K562 (cell line): ENCODE data around the gene CTF1. TPM values are rescaled to one million over a fixed set of nuclear protein-coding genes. Genes with fewer than 3 reads are reported as not detected.
A peak's percentile ranks its signal among the peaks of the same experiment; 100 is the strongest.

ENCODE experiments used
- BRD4 ChIP-seq: fragments of 200-600 bp; sonication (generic); IDR thresholded peaks from 2 replicates; pipeline ENCODE4 v1.6.1; 2017; ENCODE audit warnings: inconsistent platforms
- E2F5 ChIP-seq: sonication (generic); formaldehyde crosslinking; IDR thresholded peaks from 2 replicates; pipeline ENCODE4 v1.8.0; 2022; ENCODE audit warnings: mild to moderate bottlenecking, missing genetic modification reagents
- E2F6 ChIP-seq, 2 experiments: IDR thresholded peaks; 2 replicates each; pipeline ENCODE4 v1.6.1; 2011; ENCODE audit warnings: borderline replicate concordance in 1 of 2, control low read depth in 1 of 2, low read depth in 1 of 2, low read length in 1 of 2, mild to moderate bottlenecking in 1 of 2, mixed read lengths in 1 of 2, moderate library complexity in 1 of 2; ENCODE audit not compliant: insufficient read depth in 1 of 2, insufficient read length in 1 of 2, poor library complexity in 1 of 2, severe bottlenecking in 1 of 2; ENCODE audit errors: extremely low read depth in 1 of 2
- FUS ChIP-seq: fragments of 200-400 bp; formaldehyde crosslinking; optimal IDR thresholded peaks from 2 replicates; pipeline ENCODE3; 2017; ENCODE audit warnings: low read depth, low read length
- MCM7 ChIP-seq, 2 experiments: fragments of 450-650 bp; IDR thresholded peaks; 2 replicates each; pipeline ENCODE4 v1.6.1; 2016 to 2018
- NR1H2 ChIP-seq: sonication (generic); formaldehyde crosslinking; IDR thresholded peaks from 2 replicates; pipeline ENCODE4 v1.4.0; 2020; ENCODE audit warnings: mild to moderate bottlenecking, missing genetic modification reagents
- NR2C1 ChIP-seq, 2 experiments: fragments of 450-650 bp; IDR thresholded peaks; 2 replicates each; pipeline ENCODE4 v1.6.1; 2017; ENCODE audit warnings: mild to moderate bottlenecking in 2 of 2, antibody characterized with exemption in 1 of 2, inconsistent platforms in 1 of 2, missing compliant biosample characterization in 1 of 2, missing genetic modification characterization in 1 of 2
- NR2C2 ChIP-seq, 2 experiments: fragments of 200-800 bp in 1 of 2; sonication (Bioruptor generic) in 1 of 2; sonication (generic) in 1 of 2; formaldehyde crosslinking in 1 of 2; IDR thresholded peaks; 2 replicates each; pipeline versions ENCODE4 v1.6.1 to v1.8.0; 2016 to 2022; ENCODE audit warnings: mild to moderate bottlenecking in 1 of 2, missing compliant biosample characterization in 1 of 2, missing genetic modification characterization in 1 of 2, missing genetic modification reagents in 1 of 2
- PRPF4 ChIP-seq: fragments of 200-400 bp; formaldehyde crosslinking; IDR thresholded peaks from one replicate; pipeline ENCODE4 v1.6.1; 2017; ENCODE audit warnings: low read length, low read depth, mild to moderate bottlenecking; ENCODE audit not compliant: insufficient read depth, poor library complexity, severe bottlenecking
- PTBP1 ChIP-seq: fragments of 200-400 bp; formaldehyde crosslinking; IDR thresholded peaks from 2 replicates; pipeline ENCODE4 v1.6.1; 2017; ENCODE audit warnings: low read depth, low read length
- SMARCA4 ChIP-seq: fragments of 450-650 bp; IDR thresholded peaks from 2 replicates; pipeline ENCODE4 v1.6.1; 2016
- SMARCC2 ChIP-seq: fragments of 450-650 bp; IDR thresholded peaks from 2 replicates; pipeline ENCODE4 v1.6.1; 2017; ENCODE audit warnings: antibody characterized with exemption, moderate library complexity, mild to moderate bottlenecking, low read depth
- SMARCE1 ChIP-seq: fragments of 450-650 bp; IDR thresholded peaks from 2 replicates; pipeline ENCODE4 v1.7.1; 2016; ENCODE audit warnings: mild to moderate bottlenecking
- ZBTB11 ChIP-seq, 3 experiments: fragments of 200-800 bp in 1 of 3; fragments of 250-450 bp in 1 of 3; fragments of 450-650 bp in 1 of 3; sonication (Bioruptor Pico) in 1 of 3; sonication (Bioruptor generic) in 1 of 3; formaldehyde crosslinking in 1 of 3; IDR thresholded peaks; 2 replicates each; pipeline versions ENCODE4 v1.6.1 to v1.8.0; 2016 to 2022; ENCODE audit warnings: mild to moderate bottlenecking in 2 of 3, missing genetic modification characterization in 2 of 3, missing compliant biosample characterization in 1 of 3, moderate library complexity in 1 of 3
- ZKSCAN8 ChIP-seq: fragments of 200-800 bp; sonication (Bioruptor generic); IDR thresholded peaks from 2 replicates; pipeline ENCODE4 v1.6.1; 2016; ENCODE audit warnings: missing genetic modification characterization, missing compliant biosample characterization
- polyA plus RNA-seq, 8 experiments: library from polyadenylated mRNA; depleted of rRNA in 4 of 8; stranded (reverse) in 5 of 8; unstranded in 3 of 8; fragments of >200 nt; fragmentation: Nextera tagmentation in 2 of 8; fragmentation: Illumina TruSeq in 1 of 8; extraction: Ambion mirVana in 2 of 8; extraction: Trizol in 1 of 8; gene quantifications; 2 replicates each; pipeline versions ENCODE4 v1.2.1 to v1.2.3, GENCODE V29; 2011 to 2014; ENCODE audit warnings: inconsistent platforms in 1 of 8, missing spikeins in 1 of 8
- total RNA-seq, 7 experiments: library from RNA; depleted of rRNA in 6 of 7; stranded (reverse); fragments of >200 nt in 6 of 7; fragmentation: Illumina TruSeq in 2 of 7; extraction: Trizol in 2 of 7; gene quantifications; 2 replicates each; pipeline versions ENCODE4 v1.2.1 to v1.2.3, GENCODE V29; 2011 to 2021; ENCODE audit warnings: low replicate concordance in 1 of 7
- TF ChIP-seq, protein P1 (sequence below): fragments of 250-450 bp; sonication (Bioruptor Pico); IDR thresholded peaks from 2 replicates; pipeline ENCODE4 v1.4.0; 2020; ENCODE audit warnings: mild to moderate bottlenecking, moderate library complexity

Gene CTF1
- total and polyA plus RNA-seq, 9 of the 15 experiments (the other 6 are each of a cell fraction or from before 2014, with no cell fraction given), result 0.24 to 2.5 (median 0.44) TPM

DNA sequence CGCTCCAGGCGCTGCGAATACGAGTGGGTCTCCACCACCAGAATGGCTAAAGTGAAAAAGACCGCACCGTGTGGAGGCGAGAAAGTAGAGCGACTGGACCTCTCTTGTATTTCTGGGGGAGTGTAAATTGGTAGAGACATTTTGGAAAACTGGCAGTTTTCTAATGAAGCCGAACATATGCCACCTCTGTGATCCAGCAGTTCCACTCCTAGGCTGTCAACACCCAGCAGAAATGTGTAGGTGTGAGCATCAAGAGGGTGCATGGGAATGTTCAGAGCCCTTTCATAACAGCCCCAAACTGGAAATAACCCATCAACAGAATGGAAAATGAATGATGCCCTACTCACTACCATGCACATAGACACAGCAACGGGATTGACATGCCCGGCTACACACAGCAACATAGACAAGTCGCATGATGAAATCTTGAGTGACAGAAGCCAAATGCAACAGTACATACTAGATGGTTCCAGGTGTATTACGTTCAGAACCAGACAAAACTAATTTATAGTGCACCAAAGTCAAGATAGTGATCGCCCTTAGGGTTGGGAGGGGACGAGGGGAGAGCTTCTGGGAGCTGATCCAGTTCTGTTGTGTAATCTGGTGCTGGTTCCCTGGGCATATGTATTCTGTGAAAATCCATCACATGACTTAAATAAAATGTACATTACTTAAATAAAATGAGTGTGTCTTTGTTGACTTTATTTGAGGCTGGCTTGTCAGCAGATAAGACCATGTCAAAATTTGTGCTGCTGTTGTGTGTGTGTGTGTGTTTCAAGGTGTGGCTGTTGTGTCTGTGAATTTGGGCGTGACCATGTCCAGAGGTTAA lies 1.7 kb upstream of the CTF1 start (continued):
- TF ChIP-seq E2F6 (IDR thresholded peaks at IDR 0.05; ENCODE audit: borderline replicate concordance in 1 of 2, extremely low read depth in 1 of 2, insufficient read depth in 1 of 2, insufficient read length in 1 of 2, low read depth in 1 of 2, low read length in 1 of 2, poor library complexity in 1 of 2, severe bottlenecking in 1 of 2), result no peak
- TF ChIP-seq, protein P1, sequence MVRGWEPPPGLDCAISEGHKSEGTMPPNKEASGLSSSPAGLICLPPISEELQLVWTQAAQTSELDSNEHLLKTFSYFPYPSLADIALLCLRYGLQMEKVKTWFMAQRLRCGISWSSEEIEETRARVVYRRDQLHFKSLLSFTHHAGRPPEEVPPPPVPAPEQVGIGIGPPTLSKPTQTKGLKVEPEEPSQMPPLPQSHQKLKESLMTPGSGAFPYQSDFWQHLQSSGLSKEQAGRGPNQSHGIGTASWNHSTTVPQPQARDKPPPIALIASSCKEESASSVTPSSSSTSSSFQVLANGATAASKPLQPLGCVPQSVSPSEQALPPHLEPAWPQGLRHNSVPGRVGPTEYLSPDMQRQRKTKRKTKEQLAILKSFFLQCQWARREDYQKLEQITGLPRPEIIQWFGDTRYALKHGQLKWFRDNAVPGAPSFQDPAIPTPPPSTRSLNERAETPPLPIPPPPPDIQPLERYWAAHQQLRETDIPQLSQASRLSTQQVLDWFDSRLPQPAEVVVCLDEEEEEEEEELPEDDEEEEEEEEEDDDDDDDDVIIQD (CRISPR knock-in tag), result no peak
- no peak for TF ChIP-seq PTBP1
- TF ChIP-seq SMARCE1, result no peak
- 0 out of 6 replicates have a peak, but pooled peaks of 1 of the 3 experiments have one; percentile 63 for TF ChIP-seq ZBTB11 (CRISPR knock-in tag; IDR thresholded peaks at IDR 0.05)
- no peak for TF ChIP-seq SMARCC2
- peak; percentile 26 for TF ChIP-seq E2F5 (CRISPR knock-in tag)
- no peak for TF ChIP-seq FUS
- TF ChIP-seq ZKSCAN8 (CRISPR knock-in tag), result no peak
- TF ChIP-seq NR2C1 (IDR thresholded peaks at IDR 0.05), result 0 out of 2 replicates have a peak, but pooled peaks have one; percentile 17
- 0 out of 2 replicates have a peak, but pooled peaks have one; percentile 4 for TF ChIP-seq NR2C1 (tag; IDR thresholded peaks at IDR 0.05)
- TF ChIP-seq NR1H2 (CRISPR knock-in tag), result peak; percentile 7
- peak; percentile 40; the same call in 1 of the 2 replicates for TF ChIP-seq SMARCA4
- TF ChIP-seq MCM7 (IDR thresholded peaks at IDR 0.05), result no peak
- no peak for TF ChIP-seq NR2C2 (CRISPR knock-in tag; IDR thresholded peaks at IDR 0.05)
- TF ChIP-seq NR2C2 (tag; IDR thresholded peaks at IDR 0.05), result peak; percentile 10; the same call in 1 of the 2 replicates
- 0 out of 2 replicates have a peak, but pooled peaks have one; percentile 12 for TF ChIP-seq BRD4
- TF ChIP-seq PRPF4, result no peak
